HAP-1 (cell line): Measurements from ENCODE around the gene IGSF9B.

Experiments used
- DNase-seq, 2 experiments: peaks; one replicate each; pipeline ENCODE4 v3.0.0-alpha.2; 2016 to 2020; ENCODE audit warnings: low spot score in 2 of 2
- H3K27me3 ChIP-seq: fragments of 250-450 bp; sonication (Bioruptor Pico); 2 replicates; pipeline ENCODE4 v1.5.1; 2020; ENCODE audit warnings: low read depth, mild to moderate bottlenecking, moderate library complexity
- H3K36me3 ChIP-seq: fragments of 250-450 bp; sonication (Bioruptor Pico); replicated peaks from 2 replicates; pipeline ENCODE4 v1.5.1; 2020; ENCODE audit warnings: mild to moderate bottlenecking
- H3K4me1 ChIP-seq: fragments of 250-450 bp; sonication (Bioruptor Pico); 2 replicates; pipeline ENCODE4 v1.5.1; 2020; ENCODE audit warnings: mild to moderate bottlenecking
- H3K4me3 ChIP-seq: fragments of 250-450 bp; sonication (Bioruptor Pico); 2 replicates; pipeline ENCODE4 v1.5.1; 2020; ENCODE audit warnings: mild to moderate bottlenecking, moderate library complexity
- H3K9me3 ChIP-seq: fragments of 250-450 bp; sonication (Bioruptor Pico); 2 replicates; pipeline ENCODE4 v1.5.1; 2020; ENCODE audit warnings: mild to moderate bottlenecking, moderate library complexity
- in situ Hi-C: fragments of 300-500 bp; cut with MboI; formaldehyde crosslinking; loops from 3 replicates; pipeline ENCODE4 v1.14.3; 2020; ENCODE audit warnings: low sequenced_read_pairs, inconsistent platforms, mixed read lengths

IGSF9B gene

DNA sequence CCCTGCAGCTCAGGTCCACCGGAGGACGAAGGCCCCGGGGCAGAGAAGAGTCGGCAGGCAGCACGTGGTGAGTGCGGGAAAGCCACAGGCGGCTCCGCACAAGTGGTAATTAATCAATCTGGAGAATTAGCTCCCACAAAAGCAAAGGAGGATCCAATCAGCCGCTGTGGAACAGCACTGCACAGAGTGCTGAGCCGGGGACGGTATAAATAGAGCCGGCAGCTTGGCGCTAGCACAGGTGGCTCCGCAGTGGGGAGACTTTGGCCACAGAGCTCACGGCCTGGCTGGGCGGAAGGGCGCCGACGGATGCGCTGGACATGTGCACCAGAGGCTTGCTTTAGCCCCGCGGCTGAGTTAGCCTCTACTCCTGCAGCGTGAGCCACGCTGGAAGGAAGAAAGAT is 48.9 kb downstream of the IGSF9B start:
- in situ Hi-C loops: no loop called here
- no peaks in the 10 kb centered on the region for H3K27me3 ChIP-seq
- no peak for DNase-seq
- no peaks in the 10 kb centered on the region for H3K4me1 ChIP-seq
- H3K4me3 ChIP-seq: no peak overlapping the region
- H3K9me3 ChIP-seq: no peaks in the 10 kb centered on the region
- H3K36me3 ChIP-seq: 0 out of 2 replicates have a peak, but pooled peaks cover 3% of the 10 kb centered on the region

DNA sequence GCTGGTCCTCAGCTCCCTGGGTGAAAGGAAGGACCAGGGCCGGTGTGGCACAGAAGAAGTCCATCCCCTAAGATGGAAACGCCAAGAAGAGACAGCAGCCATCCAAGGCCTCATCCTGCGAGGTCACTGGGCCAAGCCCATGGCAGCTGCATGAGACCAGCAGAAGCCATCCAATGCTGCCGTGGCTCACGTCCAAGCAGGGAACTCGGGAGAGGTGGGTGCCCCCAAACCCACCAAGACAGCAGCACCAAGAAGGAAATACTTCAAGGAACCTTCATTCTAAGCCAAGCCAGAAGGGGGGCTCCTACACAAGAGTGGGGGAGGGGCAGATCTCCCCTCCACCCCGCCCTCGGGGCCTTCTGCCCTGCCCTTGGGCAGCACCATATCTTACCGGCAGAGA is 49.6 kb downstream of the IGSF9B start:
- in situ Hi-C loops: no loop called here
- Histone ChIP-seq H3K9me3 (no peaks in the 10 kb centered on the region), H3K4me3 (no peak overlapping the region), H3K27me3 (no peaks in the 10 kb centered on the region), H3K4me1 (no peaks in the 10 kb centered on the region), H3K36me3 (0 out of 2 replicates have a peak, but pooled peaks cover 3% of the 10 kb centered on the region)
- no peak for DNase-seq

DNA sequence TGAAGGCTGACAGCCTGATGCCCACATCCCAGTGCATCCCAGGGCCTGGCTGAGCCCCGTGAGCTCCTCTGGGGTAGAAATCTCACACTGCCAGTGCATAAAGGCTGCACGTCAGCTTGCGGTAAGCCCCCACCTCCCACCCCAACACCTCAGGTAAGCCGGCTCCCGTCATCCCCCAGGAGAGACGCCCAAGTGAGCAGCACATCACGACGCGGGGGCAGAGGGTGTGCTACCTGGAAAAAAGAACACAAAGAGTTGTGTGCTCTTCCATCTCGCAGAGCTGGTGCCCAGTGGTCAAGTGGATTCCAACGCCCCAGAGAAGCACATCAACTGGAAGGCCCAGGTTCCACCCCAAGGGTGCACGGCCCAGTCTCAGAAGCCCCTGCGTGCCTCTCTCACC is 50.0 kb downstream of the IGSF9B start:
- DNase-seq: no peak
- H3K4me3 ChIP-seq: no peak overlapping the region
- 0 out of 2 replicates have a peak, but pooled peaks cover 3% of the 10 kb centered on the region for H3K36me3 ChIP-seq
- no peaks in the 10 kb centered on the region for H3K9me3 ChIP-seq
- in situ Hi-C loops: no loop called here
- no peaks in the 10 kb centered on the region for H3K27me3 ChIP-seq
- H3K4me1 ChIP-seq: no peaks in the 10 kb centered on the region

DNA sequence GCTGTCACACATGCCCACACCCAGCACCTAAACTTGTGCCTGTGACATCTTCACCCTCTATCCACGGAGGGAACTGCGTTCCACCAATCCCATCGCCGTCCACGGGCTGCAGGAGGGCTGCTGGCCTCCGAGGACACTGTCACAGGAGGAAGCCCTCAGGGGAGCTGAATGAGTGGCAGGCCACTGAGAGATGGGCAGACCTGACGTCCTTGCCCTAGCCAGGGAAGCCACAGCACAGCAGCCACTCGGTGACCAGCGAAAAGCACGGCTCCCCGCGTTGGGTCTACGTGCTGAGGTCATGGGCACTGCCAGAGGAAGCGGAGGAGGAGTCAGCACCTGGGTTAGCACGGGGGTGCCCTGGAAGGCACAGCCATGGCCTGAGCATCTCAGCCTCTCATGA is 50.5 kb downstream of the IGSF9B start:
- Histone ChIP-seq H3K9me3 (no peaks in the 10 kb centered on the region), H3K4me1 (no peaks in the 10 kb centered on the region), H3K36me3 (0 out of 2 replicates have a peak, but pooled peaks cover 3% of the 10 kb centered on the region), H3K4me3 (no peak overlapping the region), H3K27me3 (no peaks in the 10 kb centered on the region)
- no peak for DNase-seq
- in situ Hi-C loops: no loop called here

DNA sequence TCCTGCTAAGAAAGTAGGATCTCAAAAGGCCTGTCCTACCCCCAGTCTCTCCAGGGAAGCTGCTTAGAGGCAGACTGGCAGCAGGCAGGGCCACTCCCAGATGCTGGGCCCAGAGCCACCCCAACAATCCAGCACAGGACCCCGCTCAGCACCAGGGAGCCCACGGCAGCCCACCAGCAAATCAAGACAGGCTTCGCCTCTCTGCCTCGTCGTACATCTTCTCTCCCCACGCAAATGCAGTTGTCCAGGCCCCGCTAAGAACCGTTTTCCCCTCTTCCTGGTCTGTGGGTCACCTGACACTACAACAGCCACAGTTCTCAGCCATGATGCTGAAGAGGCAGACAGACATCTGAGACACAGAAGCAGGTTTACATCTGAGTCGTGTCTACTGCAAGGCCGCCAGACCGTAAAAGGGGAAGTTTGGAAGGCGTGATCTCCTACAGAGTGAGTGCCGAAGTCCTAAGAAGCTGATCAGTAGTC is 51.1 kb downstream of the IGSF9B start:
- Histone ChIP-seq H3K4me1 (no peaks in the 10 kb centered on the region), H3K9me3 (no peaks in the 10 kb centered on the region), H3K36me3 (0 out of 2 replicates have a peak, but pooled peaks cover 3% of the 10 kb centered on the region), H3K27me3 (no peaks in the 10 kb centered on the region), H3K4me3 (no peak overlapping the region)
- in situ Hi-C loops: no loop called here
- DNase-seq: no peak

DNA sequence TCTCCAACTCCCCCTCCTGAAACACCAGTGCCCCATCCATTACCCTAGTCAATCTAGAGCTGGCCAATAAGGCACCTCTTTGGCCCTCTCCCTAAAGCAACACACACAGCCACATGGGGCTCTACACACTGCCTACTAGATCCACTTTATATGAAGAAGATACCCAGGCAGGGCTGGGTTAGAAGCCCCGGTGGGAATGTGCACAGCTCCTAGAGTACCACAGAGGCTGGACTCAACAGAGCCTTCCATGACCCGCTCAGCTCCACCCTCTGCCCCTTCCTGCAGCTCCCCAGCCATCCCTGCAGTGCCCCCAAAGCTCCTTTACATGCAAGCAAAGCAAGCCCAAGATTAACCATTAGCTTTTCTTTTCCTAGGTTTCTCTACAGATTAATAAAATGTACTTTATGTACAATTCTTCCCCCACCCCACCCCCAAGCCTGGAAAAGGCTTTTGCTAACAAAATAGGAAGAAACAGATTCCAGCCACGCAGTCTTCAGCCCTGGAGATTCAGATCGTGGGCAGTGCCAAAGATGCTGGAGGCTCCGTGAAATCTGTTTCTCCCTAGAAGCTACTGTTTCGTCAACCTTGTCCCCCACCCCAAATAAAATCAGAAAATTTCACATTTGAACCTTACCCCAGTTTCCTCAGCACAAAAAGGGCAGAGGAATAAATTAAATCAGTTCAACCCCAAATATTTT is 51.8 kb downstream of the IGSF9B start:
- in situ Hi-C loops: no loop called here
- no peak for DNase-seq
- no peaks in the 10 kb centered on the region for H3K36me3 ChIP-seq
- H3K4me3 ChIP-seq: no peak overlapping the region
- no peaks in the 10 kb centered on the region for H3K4me1 ChIP-seq
- H3K9me3 ChIP-seq: no peaks in the 10 kb centered on the region
- no peaks in the 10 kb centered on the region for H3K27me3 ChIP-seq

DNA sequence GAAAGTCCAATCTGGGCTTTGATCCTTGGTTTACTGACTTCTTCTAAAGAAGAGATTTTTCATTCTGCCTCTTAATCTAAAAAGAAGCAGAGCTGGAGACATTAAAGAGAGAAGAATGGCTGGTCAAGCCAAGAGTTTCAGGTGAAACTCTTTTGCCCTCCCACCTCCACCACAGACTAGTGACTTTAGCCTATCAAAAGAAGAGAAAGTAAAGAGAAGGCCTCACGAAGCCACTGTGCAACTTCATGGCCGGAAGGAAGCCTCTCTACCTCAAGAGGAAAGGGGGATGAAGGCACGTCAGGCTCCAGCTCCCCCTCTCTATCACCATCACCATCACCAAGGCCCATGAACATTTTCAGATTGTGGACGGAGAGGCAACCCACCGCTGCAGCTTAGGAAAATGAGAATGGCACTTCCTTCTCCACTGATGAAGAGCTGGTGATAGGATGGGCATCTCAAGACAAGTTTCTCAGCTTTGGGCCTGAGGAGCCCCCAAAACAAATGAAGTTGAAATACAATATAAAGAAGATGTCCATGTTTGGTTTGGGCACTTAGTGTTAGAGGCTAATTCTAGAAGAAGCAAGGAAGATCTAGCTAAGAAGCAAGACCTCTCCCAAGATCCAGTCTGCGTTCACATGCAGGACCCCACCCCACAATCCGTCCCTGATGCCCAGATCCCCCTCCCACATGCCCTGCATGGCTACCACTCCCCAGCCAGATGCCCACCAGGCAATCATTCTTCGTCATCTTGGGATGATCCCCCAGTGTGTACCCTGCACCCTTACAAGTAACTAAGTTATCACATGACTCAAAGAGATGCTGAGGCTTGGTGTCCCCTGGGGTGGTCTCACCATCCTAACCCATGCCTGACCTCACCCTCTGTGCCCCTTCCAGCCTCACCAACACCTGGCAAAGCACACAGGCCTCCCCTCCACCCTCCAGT is 52.6 kb downstream of the IGSF9B start:
- Histone ChIP-seq H3K9me3 (no peaks in the 10 kb centered on the region), H3K4me1 (no peaks in the 10 kb centered on the region), H3K36me3 (no peaks in the 10 kb centered on the region), H3K27me3 (no peaks in the 10 kb centered on the region), H3K4me3 (no peak overlapping the region)
- in situ Hi-C loops: no loop called here
- DNase-seq: no peak

DNA sequence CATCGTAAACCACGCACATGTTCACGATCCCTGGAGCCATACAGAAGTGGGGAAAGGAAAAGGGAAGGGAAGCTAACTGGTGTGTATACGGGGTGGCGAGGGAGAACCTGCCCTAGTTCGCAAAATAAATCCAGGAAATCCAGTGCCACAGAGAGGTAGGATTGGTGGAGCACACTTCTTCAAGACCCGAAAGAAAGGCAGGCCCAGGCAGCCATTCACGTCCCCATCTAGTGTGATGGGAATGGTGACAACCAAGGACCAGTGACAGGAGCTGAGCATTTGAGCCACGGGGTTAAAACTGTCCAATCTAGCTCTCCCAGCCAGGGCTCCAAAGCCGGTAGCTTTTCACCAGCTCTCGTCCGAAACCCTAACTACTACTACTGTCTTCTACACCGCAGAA is 53.7 kb downstream of the IGSF9B start:
- in situ Hi-C loops: no loop called here
- no peaks in the 10 kb centered on the region for H3K4me1 ChIP-seq
- H3K36me3 ChIP-seq: no peaks in the 10 kb centered on the region
- DNase-seq: no peak
- no peaks in the 10 kb centered on the region for H3K9me3 ChIP-seq
- H3K27me3 ChIP-seq: no peaks in the 10 kb centered on the region
- H3K4me3 ChIP-seq: no peak overlapping the region

DNA sequence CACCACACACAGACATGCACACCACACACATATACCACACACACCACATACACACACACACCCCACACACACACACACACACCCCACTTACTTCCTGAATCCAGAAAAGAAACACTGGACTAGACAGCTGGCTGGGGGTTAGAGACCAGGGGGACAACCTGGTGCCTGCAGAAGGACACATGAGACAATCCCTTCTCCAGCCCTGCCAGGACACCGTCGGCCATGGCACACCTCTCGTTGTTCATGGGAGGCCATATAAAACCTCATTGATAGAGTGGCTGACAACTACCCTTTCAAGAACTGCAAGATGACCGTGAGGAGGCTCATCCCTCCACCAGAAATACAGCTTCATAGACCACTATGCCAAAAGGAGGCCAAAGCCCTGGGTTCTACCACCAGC is 54.3 kb downstream of the IGSF9B start:
- no peaks in the 10 kb centered on the region for H3K36me3 ChIP-seq
- no peaks in the 10 kb centered on the region for H3K27me3 ChIP-seq
- no peak for DNase-seq
- H3K4me1 ChIP-seq: no peaks in the 10 kb centered on the region
- in situ Hi-C loops: no loop called here
- H3K4me3 ChIP-seq: no peak overlapping the region
- no peaks in the 10 kb centered on the region for H3K9me3 ChIP-seq

DNA sequence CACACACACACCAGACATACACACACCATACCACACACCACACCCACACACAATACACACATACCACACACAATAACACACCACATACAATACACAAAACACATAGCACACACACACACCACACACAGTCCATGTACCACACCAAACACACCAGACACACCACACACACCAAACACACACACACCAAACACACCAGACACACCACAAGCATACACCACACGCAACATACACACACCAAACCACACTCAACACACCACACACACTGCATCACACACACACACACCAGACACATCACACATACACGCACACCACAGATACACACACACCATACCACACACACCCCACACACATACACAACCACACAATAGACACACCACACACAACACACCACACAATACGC is 54.8 kb downstream of the IGSF9B start:
- Histone ChIP-seq H3K27me3 (no peaks in the 10 kb centered on the region), H3K9me3 (no peaks in the 10 kb centered on the region), H3K4me3 (no peak overlapping the region), H3K36me3 (no peaks in the 10 kb centered on the region), H3K4me1 (no peaks in the 10 kb centered on the region)
- in situ Hi-C loops: no loop called here
- DNase-seq: no peak

DNA sequence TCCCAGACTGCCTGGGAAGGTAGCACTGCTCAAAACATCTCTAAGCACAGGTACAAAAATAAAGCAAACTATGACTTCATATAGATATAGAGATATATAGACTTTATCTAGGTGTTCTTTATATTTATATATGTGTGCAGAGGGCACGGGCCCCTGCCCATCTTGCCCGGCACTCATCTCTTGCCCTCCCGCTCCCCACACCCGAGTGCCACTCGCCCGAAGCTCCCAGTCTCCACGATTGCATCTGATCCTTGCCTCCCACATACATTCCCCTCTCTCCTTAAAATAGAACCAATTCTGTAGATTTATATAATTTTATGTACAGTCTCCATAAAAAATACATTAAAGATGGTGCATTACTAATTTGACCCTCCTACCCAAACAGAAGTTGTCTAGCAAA is 55.5 kb downstream of the IGSF9B start:
- Histone ChIP-seq H3K4me3 (no peak overlapping the region), H3K4me1 (no peaks in the 10 kb centered on the region), H3K36me3 (no peaks in the 10 kb centered on the region), H3K27me3 (no peaks in the 10 kb centered on the region), H3K9me3 (no peaks in the 10 kb centered on the region)
- DNase-seq: no peak
- in situ Hi-C loops: no loop called here

DNA sequence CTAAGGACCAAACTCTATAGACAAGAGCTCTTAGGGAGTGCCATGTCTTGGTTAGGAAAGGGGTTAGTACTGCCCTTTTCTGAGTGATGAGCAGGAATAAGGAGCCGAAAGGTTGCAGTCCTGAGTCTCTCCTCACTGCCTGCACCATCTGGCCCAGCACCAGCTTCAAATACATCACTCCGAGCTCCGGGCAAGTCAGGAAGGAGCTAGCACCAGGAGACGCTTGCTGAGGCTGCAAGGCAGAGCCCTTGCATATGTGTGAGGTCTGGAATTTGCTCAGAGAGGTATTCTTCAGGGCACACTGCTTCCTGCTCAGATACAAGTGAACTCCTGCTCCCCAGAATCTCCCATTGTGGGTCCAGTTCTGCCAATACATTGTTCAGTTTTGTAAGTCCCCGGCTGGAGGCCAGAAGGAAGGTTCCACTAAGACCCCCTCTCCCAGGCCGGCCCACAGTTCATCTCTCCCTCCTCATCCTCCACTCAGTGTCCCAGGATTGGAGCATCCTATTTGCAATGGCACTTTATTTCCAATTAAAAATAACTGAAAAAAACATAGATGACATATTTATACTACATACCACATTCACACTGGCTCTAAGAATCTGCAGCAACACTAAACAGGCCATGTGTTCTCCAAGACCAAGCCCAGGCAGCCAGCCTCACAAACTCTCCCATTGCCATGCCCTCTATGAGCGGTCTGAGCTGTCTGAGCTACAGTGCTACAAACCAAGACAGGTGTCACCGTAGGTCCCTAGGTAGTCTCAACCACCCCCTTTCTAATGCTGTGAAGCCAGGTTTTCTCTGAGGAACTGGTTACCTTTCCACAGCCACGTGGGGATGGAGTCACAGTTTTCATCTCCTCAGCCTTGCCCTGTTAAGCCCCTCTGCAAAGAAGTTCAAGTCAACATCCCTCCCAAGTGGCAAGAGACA is 56.3 kb downstream of the IGSF9B start:
- DNase-seq: no peak
- H3K4me3 ChIP-seq: no peak overlapping the region
- in situ Hi-C loops: no loop called here

DNA sequence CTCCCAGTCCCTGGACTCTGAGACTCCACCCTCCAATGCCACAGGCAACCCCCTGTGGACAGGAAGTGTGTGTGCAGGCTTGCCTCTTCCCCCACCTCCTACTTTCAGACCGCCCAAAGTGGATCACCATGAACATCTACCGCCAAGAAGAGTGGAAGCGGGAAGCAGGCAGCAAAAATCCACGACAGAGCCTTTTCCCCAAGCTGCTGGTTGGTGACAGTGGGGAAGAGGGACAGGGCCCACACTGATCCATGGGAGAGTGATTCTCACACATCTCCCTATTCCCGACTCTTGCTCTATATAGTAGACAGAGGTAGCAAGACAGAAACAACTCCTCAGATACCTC is 58.0 kb downstream of the IGSF9B start:
- in situ Hi-C loops: no loop called here
- DNase-seq: no peak
- H3K4me1 ChIP-seq: no peaks in the 10 kb centered on the region
- no peaks in the 10 kb centered on the region for H3K9me3 ChIP-seq
- H3K27me3 ChIP-seq: no peaks in the 10 kb centered on the region
- H3K4me3 ChIP-seq: no peak overlapping the region
- no peaks in the 10 kb centered on the region for H3K36me3 ChIP-seq

More for the DNA sequence above, 56.3 kb downstream of the IGSF9B start:
- Histone ChIP-seq H3K27me3 (no peaks in the 10 kb centered on the region), H3K36me3 (no peaks in the 10 kb centered on the region), H3K4me1 (no peaks in the 10 kb centered on the region), H3K9me3 (no peaks in the 10 kb centered on the region)
